Mucosa of descending colon (tissue), 3 donors: ENCODE measurements around the gene SRPK2. TPM values are rescaled to one million over a fixed set of nuclear protein-coding genes. Genes with fewer than 3 reads are reported as not detected.

Source experiments
- ATAC-seq: fragments of 200-7000 bp; cut with Tn5 transposase; one replicate; pipeline ENCODE4 v1.9.1; 2020; ENCODE audit warnings: mild to moderate bottlenecking, moderate library complexity
- DNase-seq, 3 donors: peaks; one replicate each; pipeline ENCODE4 v3.0.0-alpha.2; 2020
- H3K36me3 ChIP-seq: fragments of 200-600 bp; one replicate; pipeline ENCODE4 v1.8.0; 2021; ENCODE audit warnings: low read depth, mild to moderate bottlenecking
- H3K4me1 ChIP-seq: fragments of 200-600 bp; one replicate; pipeline ENCODE4 v1.8.0; 2021; ENCODE audit warnings: low read depth, mild to moderate bottlenecking
- H3K4me3 ChIP-seq: fragments of 200-600 bp; one replicate; pipeline ENCODE4 v1.8.0; 2021; ENCODE audit warnings: mild to moderate bottlenecking
- H3K9me3 ChIP-seq: fragments of 200-600 bp; one replicate; pipeline ENCODE4 v1.8.0; 2021; ENCODE audit warnings: mild to moderate bottlenecking
- intact Hi-C, 2 donors: fragments of 100-400 bp; cut with DNase I in 1 of 2; cut with micrococcal nuclease in 1 of 2; formaldehyde crosslinking; loops; one replicate each; pipeline versions ENCODE4 v1.11.0 to v1.11.1; 2022; cut with DNase I, micrococcal nuclease
- total RNA-seq, 3 donors: library from RNA; stranded (reverse); fragmentation: NEBNext Ultra II Directional in 2 of 3; extraction: Animal tissue kit (Norgen Biotek cat#: 25700) in 2 of 3; gene quantifications; one replicate each; pipeline versions ENCODE4 v1.2.1 to v1.2.4, GENCODE V29; 2021 to 2023
- TF ChIP-seq, protein P1 (sequence below): fragments of 200-600 bp; IDR thresholded peaks from one replicate; pipeline ENCODE4 v1.8.0; 2022; ENCODE audit warnings: antibody characterized with exemption, mild to moderate bottlenecking
- donor health status: DM: no; HTN: no; CAD: no; lungs with moderate emphysema.
- donor health status: DM: no; HTN: no; CAD: no.
- donor health status: DM: no; HTN: yes; CAD: no.

The SRPK2 gene
- total RNA-seq, 3 donors from 2014 or later, result 25.7 to 59.2 (median 31.6) TPM

DNA sequence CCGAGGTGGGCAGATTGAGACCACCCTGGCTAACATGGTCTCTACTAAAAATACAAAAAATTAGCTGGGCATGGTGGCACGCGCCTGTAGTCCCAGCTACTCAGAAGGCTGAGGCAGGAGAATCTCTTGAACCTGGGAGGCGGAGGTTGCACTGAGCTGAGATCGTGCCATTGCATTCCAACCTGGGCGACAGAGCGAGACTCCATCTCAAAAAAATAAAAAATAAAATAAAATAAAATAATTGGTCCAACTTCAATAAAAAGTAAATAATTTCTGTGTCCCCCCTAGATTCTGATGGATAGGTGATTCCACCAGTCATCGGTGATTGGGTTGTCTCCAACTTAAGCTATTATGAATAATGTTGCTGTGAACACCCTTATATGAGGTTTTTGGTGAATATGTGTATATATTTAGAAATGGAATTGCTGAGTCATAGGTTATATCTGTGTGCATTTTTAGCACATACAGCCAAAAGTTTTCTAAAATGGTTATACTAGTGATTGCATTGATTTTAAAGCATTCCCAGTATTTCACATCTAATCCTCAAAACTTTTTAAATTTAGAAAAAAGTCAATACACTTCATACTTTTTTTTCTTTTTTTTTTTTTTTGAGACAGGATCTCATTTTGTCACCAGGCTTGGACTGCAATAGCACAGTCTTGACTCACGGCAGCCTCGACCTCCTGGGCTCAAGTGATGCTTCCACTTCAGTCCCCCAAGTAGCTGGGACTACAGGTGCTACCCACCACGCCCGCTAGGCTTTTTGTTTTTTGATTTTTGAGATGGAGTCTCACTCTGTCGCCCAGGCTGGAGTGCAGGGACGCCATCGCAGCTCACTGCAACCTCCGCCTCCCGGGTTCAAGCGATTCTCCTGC, 13.7 kb upstream of the SRPK2 start:
- no peak overlapping the region for H3K4me3 ChIP-seq
- H3K36me3 ChIP-seq, result no peaks in the 10 kb centered on the region
- H3K4me1 ChIP-seq, result no peaks in the 10 kb centered on the region
- ATAC-seq, result no peak
- DNase-seq, result no peak
- TF ChIP-seq, protein P1, sequence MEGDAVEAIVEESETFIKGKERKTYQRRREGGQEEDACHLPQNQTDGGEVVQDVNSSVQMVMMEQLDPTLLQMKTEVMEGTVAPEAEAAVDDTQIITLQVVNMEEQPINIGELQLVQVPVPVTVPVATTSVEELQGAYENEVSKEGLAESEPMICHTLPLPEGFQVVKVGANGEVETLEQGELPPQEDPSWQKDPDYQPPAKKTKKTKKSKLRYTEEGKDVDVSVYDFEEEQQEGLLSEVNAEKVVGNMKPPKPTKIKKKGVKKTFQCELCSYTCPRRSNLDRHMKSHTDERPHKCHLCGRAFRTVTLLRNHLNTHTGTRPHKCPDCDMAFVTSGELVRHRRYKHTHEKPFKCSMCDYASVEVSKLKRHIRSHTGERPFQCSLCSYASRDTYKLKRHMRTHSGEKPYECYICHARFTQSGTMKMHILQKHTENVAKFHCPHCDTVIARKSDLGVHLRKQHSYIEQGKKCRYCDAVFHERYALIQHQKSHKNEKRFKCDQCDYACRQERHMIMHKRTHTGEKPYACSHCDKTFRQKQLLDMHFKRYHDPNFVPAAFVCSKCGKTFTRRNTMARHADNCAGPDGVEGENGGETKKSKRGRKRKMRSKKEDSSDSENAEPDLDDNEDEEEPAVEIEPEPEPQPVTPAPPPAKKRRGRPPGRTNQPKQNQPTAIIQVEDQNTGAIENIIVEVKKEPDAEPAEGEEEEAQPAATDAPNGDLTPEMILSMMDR, result no peak
- intact Hi-C loops, result no loop called here
- no peaks in the 10 kb centered on the region for H3K9me3 ChIP-seq

DNA sequence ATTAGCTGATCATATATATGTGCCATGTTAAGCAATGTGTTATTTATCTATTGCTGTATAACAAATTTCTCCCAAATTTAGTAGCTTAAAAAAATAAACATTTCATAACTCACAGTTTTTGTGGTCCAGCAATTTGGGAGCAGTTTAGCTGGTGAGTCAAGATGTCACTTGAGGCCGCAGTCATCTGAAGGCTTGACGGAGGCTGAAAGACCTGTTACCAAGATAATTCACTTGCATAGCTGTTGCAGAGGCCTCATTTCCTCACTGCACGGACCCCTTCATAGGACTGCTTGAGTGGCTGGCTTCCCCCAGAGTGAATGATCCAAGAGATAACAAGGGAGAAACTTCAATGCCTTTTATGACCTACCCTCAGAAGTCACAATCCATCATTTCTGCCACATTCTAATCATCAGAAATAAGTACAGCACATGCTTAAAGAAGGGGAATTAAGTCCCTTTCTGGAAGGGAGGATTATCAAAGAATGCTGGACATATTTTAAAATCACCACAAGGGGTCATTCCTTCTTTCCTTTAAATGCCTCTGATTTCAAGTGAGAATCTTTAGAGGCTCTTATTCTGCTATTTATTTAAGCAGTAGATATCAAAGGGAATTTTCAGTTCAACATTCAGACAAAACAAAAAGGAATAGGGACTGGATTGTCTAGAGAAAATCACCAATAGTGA, 10.5 kb upstream of the SRPK2 start:
- H3K36me3 ChIP-seq, result no peaks in the 10 kb centered on the region
- DNase-seq, result no peak
- TF ChIP-seq, protein P1, result no peak
- H3K4me1 ChIP-seq, result no peaks in the 10 kb centered on the region
- no peak overlapping the region for H3K4me3 ChIP-seq
- intact Hi-C loops, result no loop called here
- no peak for ATAC-seq
- no peaks in the 10 kb centered on the region for H3K9me3 ChIP-seq

DNA sequence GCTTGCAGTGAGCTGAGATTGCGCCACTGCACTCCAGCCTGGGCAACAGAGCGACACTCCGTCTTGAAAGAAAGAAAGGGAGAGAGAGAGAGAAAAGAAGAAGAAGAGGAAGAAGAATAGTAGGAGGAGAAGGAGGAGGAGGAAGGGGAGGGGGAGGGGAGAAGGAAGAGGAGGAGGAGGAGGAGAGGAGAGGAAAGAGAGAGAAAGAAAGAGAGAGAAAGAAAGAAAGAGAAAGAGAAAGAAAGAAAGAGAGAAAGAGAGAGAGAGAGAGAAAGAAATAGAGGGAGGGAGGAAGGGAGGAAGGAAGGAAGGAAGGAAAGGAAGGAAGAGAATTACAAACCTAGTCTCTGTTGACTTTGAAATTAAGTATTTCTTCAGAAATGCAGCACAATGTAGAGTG, 7.8 kb upstream of the SRPK2 start:
- H3K9me3 ChIP-seq, result no peaks in the 10 kb centered on the region
- intact Hi-C loops, result no loop called here
- TF ChIP-seq, protein P1, result no peak
- DNase-seq (no peak), ATAC-seq (no peak)
- H3K4me1 ChIP-seq, result no peaks in the 10 kb centered on the region
- H3K4me3 ChIP-seq, result no peak overlapping the region
- no peaks in the 10 kb centered on the region for H3K36me3 ChIP-seq

DNA sequence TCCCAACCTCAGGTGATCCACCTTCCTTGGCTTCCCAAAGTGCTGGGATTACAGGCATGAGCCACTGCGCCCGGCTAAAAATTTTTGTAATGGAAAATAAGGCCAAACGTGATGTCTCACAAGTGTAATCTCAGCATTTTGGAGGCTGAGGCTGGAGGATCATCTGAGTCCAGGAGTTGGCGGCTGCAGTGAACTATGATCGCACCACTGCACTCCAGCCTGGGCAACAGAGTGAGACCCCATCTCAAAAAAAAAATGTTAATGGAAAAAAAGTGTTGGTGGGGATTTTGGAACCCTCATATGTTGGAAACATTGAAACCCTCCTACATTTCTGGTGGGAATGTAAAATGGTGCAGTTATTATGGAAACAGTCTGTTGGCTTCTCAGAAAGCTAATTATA, 2.7 kb upstream of the SRPK2 start:
- Histone ChIP-seq H3K36me3 (no peaks in the 10 kb centered on the region), H3K4me1 (peaks cover 9% of the 10 kb centered on the region), H3K9me3 (no peaks in the 10 kb centered on the region), H3K4me3 (no peak overlapping the region)
- DNase-seq (no peak), ATAC-seq (no peak)
- TF ChIP-seq, protein P1, result no peak
- intact Hi-C loops, result no loop called here

DNA sequence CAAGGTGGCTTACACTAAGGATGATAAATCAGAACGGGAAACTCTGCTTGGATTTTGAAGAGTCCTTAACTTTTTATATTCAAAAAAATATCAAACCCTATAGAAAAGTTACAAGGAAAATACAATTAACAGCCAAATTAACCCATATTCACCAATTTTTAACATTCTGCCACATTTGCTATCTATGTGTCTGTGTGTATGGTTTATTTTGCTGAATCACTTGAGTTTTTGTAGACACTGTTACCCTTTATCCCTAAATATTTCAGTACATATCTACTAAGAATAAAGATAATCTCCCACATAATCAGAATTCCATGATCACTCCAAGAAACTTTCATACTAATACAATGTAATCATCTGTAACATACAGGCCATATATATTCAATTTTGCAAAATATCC, 1.2 kb upstream of the SRPK2 start:
- H3K9me3 ChIP-seq, result no peaks in the 10 kb centered on the region
- no peaks in the 10 kb centered on the region for H3K36me3 ChIP-seq
- peaks cover 9% of the 10 kb centered on the region for H3K4me1 ChIP-seq
- ATAC-seq (no peak), DNase-seq (no peak)
- intact Hi-C loops, result no loop called here
- TF ChIP-seq, protein P1, result no peak
- H3K4me3 ChIP-seq, result no peak overlapping the region
